Measurements from ENCODE around the gene PPP1R15B. TPM values are rescaled to one million over a fixed set of nuclear protein-coding genes. Genes with fewer than 3 reads are reported as not detected.

PPP1R15B gene
- polyA plus RNA-seq, 1 donor (not counting 4 experiments of a cell fraction or from before 2014, with no cell fraction given) = 19.1 TPM

GRCh38 chr1:204356997-204357396 lies 54.6 kb downstream of the PPP1R15B start:
- dilution Hi-C loops (cut with MboI; ENCODE audit: extremely low pct_ligation_motif_present, low sequenced_read_pairs) = no loop called here
- no peak for TF ChIP-seq EZH2 (IDR thresholded peaks at IDR 0.05; ENCODE audit: low read length)
- no peak for TF ChIP-seq CTCF (optimal IDR thresholded peaks at IDR 0.05 in 1 of 3, IDR thresholded peaks at IDR 0.05 in 1 of 3, conservative IDR thresholded peaks at IDR 0.05 in 1 of 3; ENCODE audit: extremely low read depth in 1 of 3, insufficient read depth in 2 of 3, low read length in 3 of 3)
- H3K27ac ChIP-seq (ENCODE audit: control insufficient read depth, insufficient read depth, low read length) = no peak overlapping the region

GRCh38 chr1:204355913-204356312 lies 55.7 kb downstream of the PPP1R15B start:
- H3K9me1 ChIP-seq (ENCODE audit: control insufficient read depth, extremely low read depth, insufficient read depth, low read length) = no peaks in the 10 kb centered on the region
- DNase-seq (ENCODE audit: low read depth, low spot score) (no peak), FAIRE-seq (no peak)
- no peak overlapping the region for H3K27ac ChIP-seq (ENCODE audit: control insufficient read depth, insufficient read depth, low read length)
- H3K4me1 ChIP-seq (ENCODE audit: control insufficient read depth, extremely low read depth, insufficient read depth, low read length) = peaks cover 7% of the 10 kb centered on the region
- no peak overlapping the region for H3K4me2 ChIP-seq (ENCODE audit: control insufficient read depth, extremely low read depth, insufficient read depth, low read depth, low read length)
- H3K4me3 ChIP-seq (ENCODE audit: control insufficient read depth in 2 of 3, extremely low read depth in 1 of 3, insufficient read depth in 2 of 3, low read depth in 1 of 3, low read length in 3 of 3) = no peak overlapping the region
- H4K20me1 ChIP-seq (ENCODE audit: control insufficient read depth, extremely low read depth, insufficient read depth, low read length) = no peaks in the 10 kb centered on the region
- H3K36me3 ChIP-seq (ENCODE audit: control insufficient read depth in 2 of 2, extremely low read depth in 1 of 2, insufficient read depth in 2 of 2, low read length in 2 of 2) = no peaks in the 10 kb centered on the region
- H3K9me3 ChIP-seq (ENCODE audit: control insufficient read depth, low read depth, low read length) = no peaks in the 10 kb centered on the region
- TF ChIP-seq EZH2 (IDR thresholded peaks at IDR 0.05; ENCODE audit: low read length) (no peak), CTCF (optimal IDR thresholded peaks at IDR 0.05 in 1 of 3, IDR thresholded peaks at IDR 0.05 in 1 of 3, conservative IDR thresholded peaks at IDR 0.05 in 1 of 3; ENCODE audit: extremely low read depth in 1 of 3, insufficient read depth in 2 of 3, low read length in 3 of 3) (no peak)
- dilution Hi-C loops (cut with MboI; ENCODE audit: extremely low pct_ligation_motif_present, low sequenced_read_pairs) = no loop called here
- H3K79me2 ChIP-seq (ENCODE audit: control insufficient read depth, insufficient read depth, low read length) = no peaks in the 10 kb centered on the region
- H3K9ac ChIP-seq (ENCODE audit: control insufficient read depth, extremely low read depth, insufficient read depth, low read length) = no peak overlapping the region
- no peak overlapping the region for H2AFZ ChIP-seq (ENCODE audit: control insufficient read depth, low read length)
- peaks cover 3% of the 10 kb centered on the region for H3K27me3 ChIP-seq (ENCODE audit: control insufficient read depth, extremely low read depth, insufficient read depth, low read length)

More at GRCh38 chr1:204356997-204357396, 54.6 kb downstream of the PPP1R15B start:
- H4K20me1 ChIP-seq (ENCODE audit: control insufficient read depth, extremely low read depth, insufficient read depth, low read length) = no peaks in the 10 kb centered on the region
- H3K36me3 ChIP-seq (ENCODE audit: control insufficient read depth in 2 of 2, extremely low read depth in 1 of 2, insufficient read depth in 2 of 2, low read length in 2 of 2) = no peaks in the 10 kb centered on the region
- H3K9ac ChIP-seq (ENCODE audit: control insufficient read depth, extremely low read depth, insufficient read depth, low read length) = no peak overlapping the region
- H3K4me3 ChIP-seq (ENCODE audit: control insufficient read depth in 2 of 3, extremely low read depth in 1 of 3, insufficient read depth in 2 of 3, low read depth in 1 of 3, low read length in 3 of 3) = no peak overlapping the region
- no peak overlapping the region for H3K4me2 ChIP-seq (ENCODE audit: control insufficient read depth, extremely low read depth, insufficient read depth, low read depth, low read length)
- DNase-seq (ENCODE audit: low read depth, low spot score) (no peak), FAIRE-seq (no peak)
- peaks cover 2% of the 10 kb centered on the region for H3K4me1 ChIP-seq (ENCODE audit: control insufficient read depth, extremely low read depth, insufficient read depth, low read length)
- H3K27me3 ChIP-seq (ENCODE audit: control insufficient read depth, extremely low read depth, insufficient read depth, low read length) = peaks cover 10% of the 10 kb centered on the region
- H3K9me3 ChIP-seq (ENCODE audit: control insufficient read depth, low read depth, low read length) = no peaks in the 10 kb centered on the region
- no peaks in the 10 kb centered on the region for H3K79me2 ChIP-seq (ENCODE audit: control insufficient read depth, insufficient read depth, low read length)
- no peaks in the 10 kb centered on the region for H3K9me1 ChIP-seq (ENCODE audit: control insufficient read depth, extremely low read depth, insufficient read depth, low read length)
- no peak overlapping the region for H2AFZ ChIP-seq (ENCODE audit: control insufficient read depth, low read length)
